Vagina (tissue), 2 donors: Measurements from ENCODE around the gene MCF2. TPM values are rescaled to one million over a fixed set of nuclear protein-coding genes. Genes with fewer than 3 reads are reported as not detected.
A peak's percentile ranks its signal among the peaks of the same experiment; 100 is the strongest.
"Not testable (repeated sequence)": the region's sequence is repeated elsewhere in the genome, so short reads cannot be mapped to it uniquely, and the experiment has no call there.

ENCODE experiments used
- DNase-seq, 2 donors: peaks; one replicate each; pipeline ENCODE4 v3.0.0-alpha.2; 2017; ENCODE audit errors: extremely low spot score in 2 of 2
- H3K27ac ChIP-seq: fragments of 200-600 bp; sonication (generic); one replicate; pipeline ENCODE4 v1.5.1; 2019
- H3K27me3 ChIP-seq: fragments of 200-600 bp; sonication (generic); one replicate; pipeline ENCODE4 v1.5.1; 2019
- H3K36me3 ChIP-seq, 2 donors: fragments of 200-600 bp; sonication (generic); one replicate each; pipeline ENCODE4 v1.5.1; 2017 to 2019
- H3K4me1 ChIP-seq: fragments of 200-600 bp; sonication (generic); one replicate; pipeline ENCODE4 v1.5.1; 2019
- H3K4me3 ChIP-seq, 2 donors: fragments of 200-600 bp; sonication (generic); 1 replicate in 1 of 2; 2 replicates in 1 of 2; pipeline ENCODE4 v1.5.1; 2016 to 2019
- H3K9me3 ChIP-seq: fragments of 200-600 bp; sonication (generic); one replicate; pipeline ENCODE4 v1.5.1; 2019
- POLR2A ChIP-seq, 2 donors: fragments of 450-650 bp; IDR thresholded peaks; one replicate each; pipeline ENCODE4 v1.6.1; 2017; ENCODE audit warnings: antibody characterized with exemption in 2 of 2, mild to moderate bottlenecking in 2 of 2, moderate library complexity in 2 of 2
- POLR2AphosphoS5 ChIP-seq, 2 donors: sonication (generic); formaldehyde crosslinking; IDR thresholded peaks; one replicate each; pipeline ENCODE4 v1.9.0; 2017; ENCODE audit warnings: antibody characterized with exemption in 2 of 2, mild to moderate bottlenecking in 2 of 2, low read depth in 1 of 2; ENCODE audit not compliant: insufficient read depth in 1 of 2
- intact Hi-C: fragments of 100-400 bp; cut with DNase I; formaldehyde crosslinking; loops from one replicate; pipeline ENCODE4 v1.15.1; 2023
- total RNA-seq: library from RNA; depleted of rRNA; stranded (reverse); fragments of >200 nt; gene quantifications from one replicate; pipeline ENCODE4 v1.2.3, GENCODE V29; 2016
- TF ChIP-seq, protein P1 (sequence below), 3 experiments: fragments of 450-650 bp in 2 of 3; fragments of 200-600 bp in 1 of 3; sonication (generic) in 1 of 3; IDR thresholded peaks; one replicate each; pipeline ENCODE4 v1.5.1; 2017 to 2019; ENCODE audit warnings: antibody characterized with exemption in 3 of 3, mild to moderate bottlenecking in 2 of 3, moderate library complexity in 2 of 3

MCF2 gene
- total RNA-seq, 1 donor from 2014 or later, result 0.25 TPM

- H3K9me3 ChIP-seq, result no peaks in the 10 kb centered on the region
- intact Hi-C loops, result no loop called here
- DNase-seq, result no peak
- peaks cover 8% of the 10 kb centered on the region for H3K4me1 ChIP-seq
- TF ChIP-seq POLR2A (IDR thresholded peaks at IDR 0.05), result no peak
- no peak for TF ChIP-seq POLR2AphosphoS5 (IDR thresholded peaks at IDR 0.05; ENCODE audit: insufficient read depth in 1 of 2, low read depth in 1 of 2)
- TF ChIP-seq, protein P1, sequence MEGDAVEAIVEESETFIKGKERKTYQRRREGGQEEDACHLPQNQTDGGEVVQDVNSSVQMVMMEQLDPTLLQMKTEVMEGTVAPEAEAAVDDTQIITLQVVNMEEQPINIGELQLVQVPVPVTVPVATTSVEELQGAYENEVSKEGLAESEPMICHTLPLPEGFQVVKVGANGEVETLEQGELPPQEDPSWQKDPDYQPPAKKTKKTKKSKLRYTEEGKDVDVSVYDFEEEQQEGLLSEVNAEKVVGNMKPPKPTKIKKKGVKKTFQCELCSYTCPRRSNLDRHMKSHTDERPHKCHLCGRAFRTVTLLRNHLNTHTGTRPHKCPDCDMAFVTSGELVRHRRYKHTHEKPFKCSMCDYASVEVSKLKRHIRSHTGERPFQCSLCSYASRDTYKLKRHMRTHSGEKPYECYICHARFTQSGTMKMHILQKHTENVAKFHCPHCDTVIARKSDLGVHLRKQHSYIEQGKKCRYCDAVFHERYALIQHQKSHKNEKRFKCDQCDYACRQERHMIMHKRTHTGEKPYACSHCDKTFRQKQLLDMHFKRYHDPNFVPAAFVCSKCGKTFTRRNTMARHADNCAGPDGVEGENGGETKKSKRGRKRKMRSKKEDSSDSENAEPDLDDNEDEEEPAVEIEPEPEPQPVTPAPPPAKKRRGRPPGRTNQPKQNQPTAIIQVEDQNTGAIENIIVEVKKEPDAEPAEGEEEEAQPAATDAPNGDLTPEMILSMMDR (IDR thresholded peaks at IDR 0.05), result no peak
- H3K27ac ChIP-seq, result no peak overlapping the region
- H3K27me3 ChIP-seq, result no peaks in the 10 kb centered on the region
- peak overlapping the region; percentile 7 to 32 for H3K4me3 ChIP-seq
- no peaks in the 10 kb centered on the region for H3K36me3 ChIP-seq
Measured at GRCh38 chrX:139691493-139691842, 16.5 kb downstream of the MCF2 start.

GRCh38 chrX:139685175-139685574 lies 22.8 kb downstream of the MCF2 start:
- DNase-seq, H3K4me3 ChIP-seq, H3K9me3 ChIP-seq, H3K27me3 ChIP-seq, H3K4me1 ChIP-seq, H3K27ac ChIP-seq, H3K36me3 ChIP-seq, intact Hi-C loops: not testable (repeated sequence)

- H3K9me3 ChIP-seq, result no peaks in the 10 kb centered on the region
- DNase-seq, result no peak
- TF ChIP-seq, protein P1 (IDR thresholded peaks at IDR 0.05), result no peak
- TF ChIP-seq POLR2A (IDR thresholded peaks at IDR 0.05) (no peak), POLR2AphosphoS5 (IDR thresholded peaks at IDR 0.05; ENCODE audit: insufficient read depth in 1 of 2, low read depth in 1 of 2) (no peak)
- no peak overlapping the region for H3K4me3 ChIP-seq
- H3K27me3 ChIP-seq, result no peaks in the 10 kb centered on the region
- no peaks in the 10 kb centered on the region for H3K4me1 ChIP-seq
- intact Hi-C loops, result no loop called here
- no peak overlapping the region for H3K27ac ChIP-seq
- no peaks in the 10 kb centered on the region for H3K36me3 ChIP-seq
Measured at GRCh38 chrX:139680356-139680755, 27.6 kb downstream of the MCF2 start.

DNA sequence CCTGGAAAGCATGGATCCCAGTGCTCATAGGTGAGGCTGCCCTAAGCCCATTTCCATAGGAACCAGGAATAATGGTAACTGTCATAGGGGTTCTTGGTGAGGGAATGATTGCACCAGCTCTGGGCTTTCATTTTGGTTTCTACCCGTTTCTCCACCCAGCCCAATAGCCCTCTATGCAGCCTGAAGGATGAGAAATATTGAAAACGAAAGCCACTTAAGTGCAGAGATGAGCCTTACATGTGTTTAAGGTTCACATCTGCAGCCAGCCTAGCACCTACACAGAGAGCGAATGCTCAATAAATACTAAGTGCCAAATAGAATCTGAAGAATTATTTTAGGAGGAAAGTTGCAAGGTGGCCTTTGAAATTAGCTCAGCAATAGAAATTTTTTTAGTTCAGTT lies 60.4 kb downstream of the MCF2 start:
- no peaks in the 10 kb centered on the region for H3K27me3 ChIP-seq
- H3K4me3 ChIP-seq, result no peak overlapping the region
- intact Hi-C loops, result no loop called here
- H3K4me1 ChIP-seq, result peaks cover 2% of the 10 kb centered on the region
- H3K36me3 ChIP-seq, result no peaks in the 10 kb centered on the region
- DNase-seq, result no peak
- no peaks in the 10 kb centered on the region for H3K9me3 ChIP-seq
- no peak overlapping the region for H3K27ac ChIP-seq
- TF ChIP-seq POLR2AphosphoS5 (IDR thresholded peaks at IDR 0.05; ENCODE audit: insufficient read depth in 1 of 2, low read depth in 1 of 2), result no peak

DNA sequence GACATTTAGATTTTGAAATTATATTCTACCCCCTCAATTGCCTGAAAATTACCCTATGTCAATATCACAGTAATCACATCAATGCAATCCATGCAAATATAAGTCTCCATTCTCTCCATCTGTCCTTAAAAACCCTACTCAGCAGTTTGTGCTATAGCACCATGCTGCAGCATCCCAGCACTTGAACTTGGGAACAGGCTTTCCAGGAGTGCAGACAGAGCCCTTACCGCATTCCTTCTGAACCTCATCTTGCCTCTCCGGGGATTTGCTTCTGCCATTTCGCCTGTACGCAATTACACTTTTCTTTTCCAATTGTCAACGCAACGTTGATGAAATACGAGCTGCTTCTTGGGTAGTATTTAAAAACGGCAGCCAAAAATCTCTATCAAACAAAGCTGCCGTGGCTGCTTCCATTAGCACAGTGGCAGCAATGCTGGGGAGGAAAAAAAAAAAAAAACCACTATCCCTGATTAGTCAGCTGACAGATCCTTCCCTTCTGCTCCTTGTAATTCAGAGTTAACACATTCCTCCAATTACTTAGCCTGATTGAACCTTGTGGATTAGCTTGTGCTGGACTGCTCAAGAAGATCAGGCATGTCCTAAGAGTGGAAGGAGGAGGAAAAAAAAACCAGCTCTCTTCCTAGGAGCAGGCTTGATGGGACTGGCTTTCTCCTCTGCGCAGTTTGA lies 65.6 kb downstream of the MCF2 start:
- intact Hi-C loops, result no loop called here
- H3K4me3 ChIP-seq, result no peak overlapping the region

GRCh38 chrX:139640259-139640658 lies 67.7 kb downstream of the MCF2 start:
- Histone ChIP-seq H3K9me3 (no peaks in the 10 kb centered on the region), H3K27ac (no peak overlapping the region), H3K4me3 (no peak overlapping the region), H3K4me1 (peaks cover 4% of the 10 kb centered on the region), H3K27me3 (no peaks in the 10 kb centered on the region), H3K36me3 (no peaks in the 10 kb centered on the region)
- intact Hi-C loops, result no loop called here
- TF ChIP-seq POLR2A (IDR thresholded peaks at IDR 0.05) (no peak), POLR2AphosphoS5 (IDR thresholded peaks at IDR 0.05; ENCODE audit: insufficient read depth in 1 of 2, low read depth in 1 of 2) (no peak)
- TF ChIP-seq, protein P1 (IDR thresholded peaks at IDR 0.05), result no peak
- DNase-seq, result no peak

More for the DNA sequence above, 65.6 kb downstream of the MCF2 start:
- H3K9me3 ChIP-seq, result no peaks in the 10 kb centered on the region
- no peak for DNase-seq
- no peak overlapping the region for H3K27ac ChIP-seq
- no peaks in the 10 kb centered on the region for H3K27me3 ChIP-seq
- TF ChIP-seq POLR2AphosphoS5 (IDR thresholded peaks at IDR 0.05; ENCODE audit: insufficient read depth in 1 of 2, low read depth in 1 of 2), result no peak
- TF ChIP-seq, protein P1 (IDR thresholded peaks at IDR 0.05), result no peak
- no peak for TF ChIP-seq POLR2A (IDR thresholded peaks at IDR 0.05)
- H3K36me3 ChIP-seq, result no peaks in the 10 kb centered on the region
- peaks cover 4% of the 10 kb centered on the region for H3K4me1 ChIP-seq
